Stimulated activated CD4-positive, alpha-beta T cell treated with anti-CD3 and anti-CD28 coated beads, Interleukin-1b, Interleukin-23, amount 100 ng/mL, for 1 hour (primary cell): ENCODE results near the gene ASXL2.
"Not testable (repeated sequence)": the region's sequence is repeated elsewhere in the genome, so short reads cannot be mapped to it uniquely, and the experiment has no call there.

Experiments
- DNase-seq, 2 donors: peaks; one replicate each; pipeline ENCODE4 v3.0.0-alpha.2; 2020; ENCODE audit warnings: low read depth in 2 of 2

ASXL2 gene

GRCh38 chr2:25736899-25737515 lies 141.3 kb downstream of the ASXL2 start:
- DNase-seq = no peak

GRCh38 chr2:25735835-25736234 lies 142.5 kb downstream of the ASXL2 start:
- DNase-seq = no peak

DNA sequence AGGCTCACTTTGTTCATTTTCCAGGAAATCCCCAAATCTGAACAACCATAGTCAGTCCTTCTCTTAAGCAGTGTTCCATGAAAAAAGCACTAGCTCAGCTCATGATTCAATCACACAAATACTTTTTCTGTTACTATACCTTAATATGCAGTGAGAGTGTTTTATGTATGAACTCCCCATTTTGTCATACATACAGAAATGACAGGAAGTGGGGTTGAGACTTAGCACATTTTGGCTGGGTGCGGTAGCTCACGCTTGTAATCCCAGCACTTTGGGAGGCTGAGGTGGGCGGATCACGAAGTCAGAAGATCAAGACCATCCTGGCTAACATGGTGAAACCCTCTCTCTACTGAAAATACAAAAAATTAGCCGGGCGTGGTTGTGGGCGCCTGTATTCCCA lies 149.7 kb downstream of the ASXL2 start:
- DNase-seq = no peak

DNA sequence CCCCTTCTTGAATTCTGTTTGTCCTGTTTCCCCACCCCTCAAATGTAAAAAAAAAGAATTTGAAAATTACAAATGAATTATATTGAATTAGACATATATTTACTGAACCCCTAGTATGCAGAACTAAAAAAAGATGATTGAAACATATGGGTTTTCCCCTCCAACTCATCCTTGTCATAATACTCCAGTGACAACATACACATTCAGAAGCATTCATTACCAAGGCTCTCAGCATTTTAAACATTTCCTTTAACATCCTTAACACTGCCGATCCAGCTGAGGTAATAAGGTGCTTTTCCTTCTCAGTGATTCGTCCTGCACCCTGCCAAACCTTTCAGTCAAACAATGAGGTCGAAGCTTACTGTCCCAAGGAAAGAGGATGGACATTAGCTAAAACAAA lies 151.8 kb downstream of the ASXL2 start:
- no peak for DNase-seq

DNA sequence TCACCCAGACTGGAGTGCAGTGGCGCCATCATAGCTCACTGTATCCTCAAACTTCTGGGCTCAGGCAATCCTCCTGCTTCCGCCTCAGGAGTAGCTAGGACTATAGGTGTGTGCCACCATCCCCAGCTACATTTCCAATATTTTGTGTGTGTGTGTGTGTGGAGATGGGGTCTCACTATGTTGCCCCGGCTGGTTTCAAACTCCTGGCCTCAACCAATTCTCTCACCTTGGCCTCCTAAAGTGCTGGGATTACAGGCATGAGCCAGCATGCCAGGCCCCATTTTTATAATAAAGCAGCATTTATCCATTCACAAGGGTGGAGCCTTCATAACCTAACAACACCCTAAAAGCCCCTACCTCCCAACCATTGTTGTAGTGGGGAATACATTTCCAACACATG lies 152.4 kb downstream of the ASXL2 start:
- no peak for DNase-seq

DNA sequence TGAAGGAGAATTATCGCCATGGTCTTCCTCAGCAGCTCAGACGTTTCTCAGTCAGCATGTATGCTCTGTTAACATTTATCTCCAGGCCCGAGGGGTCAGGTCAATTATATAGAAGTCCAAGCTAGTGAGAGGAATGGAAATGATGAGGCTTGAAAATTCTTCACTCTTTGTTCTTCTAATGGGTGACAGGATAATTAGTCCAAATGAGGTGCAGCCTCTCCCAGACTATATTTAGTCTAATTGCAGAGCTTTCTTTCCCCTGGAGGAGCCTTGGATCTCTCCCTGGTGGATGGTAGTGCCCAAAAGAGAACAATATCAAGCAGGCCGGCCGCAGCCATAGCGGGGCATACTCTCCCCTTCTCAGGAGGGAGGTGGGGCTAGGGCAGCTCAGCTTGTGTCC lies 153.5 kb downstream of the ASXL2 start:
- DNase-seq = no peak

DNA sequence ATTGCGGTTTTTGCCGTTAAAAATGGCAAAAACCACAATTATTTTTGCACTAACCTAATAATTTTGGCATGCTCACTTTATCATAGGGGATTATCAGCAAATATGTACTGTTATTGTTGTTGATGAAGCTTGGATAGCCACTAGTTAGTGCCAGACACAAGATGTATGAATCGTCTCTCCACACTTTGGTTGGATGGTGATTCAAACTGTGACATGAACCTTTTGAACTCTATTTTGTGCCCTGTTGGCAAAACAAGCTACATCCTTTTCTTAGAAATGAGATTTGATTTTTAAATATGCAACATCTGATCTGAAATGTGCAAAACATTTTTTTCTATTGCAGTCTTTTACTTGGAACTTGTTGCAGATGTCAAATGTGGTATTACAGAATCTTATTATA lies 156.1 kb downstream of the ASXL2 start:
- DNase-seq = no peak

GRCh38 chr2:25720575-25720974 lies 157.7 kb downstream of the ASXL2 start:
- no peak for DNase-seq

- no peak for DNase-seq
Observed at GRCh38 chr2:25714740-25715139, 163.5 kb downstream of the ASXL2 start.

- DNase-seq = no peak
Observed at GRCh38 chr2:25712455-25712854, 165.8 kb downstream of the ASXL2 start.

DNA sequence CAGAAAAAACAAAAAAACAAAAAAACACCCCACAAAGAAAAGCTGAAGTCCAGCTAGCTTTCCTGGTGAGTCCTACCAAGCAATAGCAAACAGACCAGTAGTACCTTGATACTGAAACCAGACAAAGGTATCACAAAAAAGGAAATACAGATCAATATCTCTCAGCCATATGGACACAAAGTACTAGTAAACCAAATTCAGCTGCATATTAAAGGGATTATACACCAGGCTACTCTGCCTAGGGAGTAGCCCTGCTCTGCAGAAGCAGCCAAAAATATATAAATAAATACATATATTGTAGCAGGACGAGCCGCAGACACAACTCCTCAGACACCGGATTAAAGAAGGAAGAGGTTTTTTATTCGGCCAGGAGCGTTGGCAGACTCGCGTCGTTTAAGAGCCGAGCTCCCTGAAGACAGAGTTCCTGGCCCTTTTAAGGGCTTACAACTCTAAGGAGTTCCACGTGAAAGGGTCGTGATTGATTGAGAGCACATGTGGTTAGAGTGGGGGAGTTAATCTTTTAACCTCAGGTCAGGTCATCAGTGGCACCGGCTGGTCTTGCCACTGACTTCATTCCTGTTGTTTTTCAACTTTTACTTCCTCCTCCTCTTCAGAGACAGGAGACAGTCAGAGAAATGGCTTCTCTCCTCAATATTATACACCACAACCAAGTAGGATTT lies 166.5 kb downstream of the ASXL2 start:
- no peak for DNase-seq

DNA sequence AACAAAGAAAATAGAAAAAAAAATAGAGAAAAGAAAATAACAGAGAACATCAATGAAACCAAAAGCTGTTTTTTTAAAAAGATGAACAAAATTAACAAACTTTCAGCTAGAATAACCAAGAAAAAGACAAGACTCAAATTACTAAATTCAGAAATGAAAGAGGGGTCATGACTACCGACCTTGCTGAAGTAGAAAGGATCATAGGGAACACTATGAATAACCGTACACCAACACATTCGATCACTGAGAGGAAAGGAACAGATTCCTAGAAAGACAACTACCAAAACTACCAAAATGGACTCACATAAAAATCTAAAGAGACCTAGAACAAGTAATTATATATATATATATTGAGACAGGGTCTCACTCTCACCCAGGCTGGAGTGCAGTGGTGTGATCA lies 167.5 kb downstream of the ASXL2 start:
- DNase-seq = no peak

DNA sequence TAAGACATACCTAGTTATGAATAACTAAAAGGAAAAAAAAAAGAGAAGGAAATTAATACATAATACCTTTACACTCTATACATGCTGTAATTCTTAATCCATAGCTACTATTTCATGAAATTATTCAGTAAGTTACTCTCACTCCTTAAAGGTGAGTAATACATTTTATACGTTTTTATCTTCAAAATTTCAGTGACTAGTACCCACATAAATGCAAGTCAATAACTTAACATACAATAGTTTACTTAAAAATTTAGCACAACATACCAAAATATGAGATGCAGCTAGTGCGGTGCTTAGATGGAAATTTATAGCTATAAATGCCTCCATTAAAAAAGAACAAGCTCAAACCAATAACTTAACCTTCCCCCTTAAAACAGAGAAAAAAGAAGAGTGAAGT lies 168.9 kb downstream of the ASXL2 start:
- DNase-seq = no peak

DNA sequence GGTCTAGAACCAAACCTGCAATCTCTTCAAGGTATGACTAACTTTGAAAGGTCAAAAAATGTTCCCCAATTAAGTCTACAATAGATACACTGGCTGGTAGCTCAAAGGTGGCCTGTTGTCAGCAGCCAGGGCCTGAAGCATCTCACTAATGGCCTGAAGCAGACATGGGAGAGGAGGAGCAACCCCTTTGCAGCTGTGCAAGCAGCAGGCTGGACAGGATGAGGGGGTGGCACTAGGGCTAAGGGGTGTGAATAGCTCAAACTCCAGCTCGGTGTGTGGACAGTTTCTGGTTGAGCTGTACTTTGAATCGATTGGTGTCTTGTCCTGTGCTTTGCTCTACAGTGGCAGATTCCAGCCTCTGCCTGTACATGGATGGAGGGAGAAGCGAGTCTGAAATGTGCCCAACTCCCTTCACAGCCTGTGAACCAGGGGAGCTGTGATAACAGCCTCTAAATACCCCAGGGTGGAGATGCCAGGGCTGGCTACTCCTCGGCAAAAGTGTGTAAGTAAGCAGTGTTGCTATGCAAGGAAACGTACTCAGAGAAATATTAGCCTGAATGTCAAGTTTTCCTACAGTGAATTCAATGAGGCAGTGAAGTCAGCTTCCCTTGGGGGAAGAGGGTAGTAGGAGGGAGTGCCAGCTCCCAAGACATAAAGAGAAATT lies 170.2 kb downstream of the ASXL2 start:
- no peak for DNase-seq

- not testable (repeated sequence) for DNase-seq
Observed at GRCh38 chr2:25705575-25705974, 172.7 kb downstream of the ASXL2 start.

DNA sequence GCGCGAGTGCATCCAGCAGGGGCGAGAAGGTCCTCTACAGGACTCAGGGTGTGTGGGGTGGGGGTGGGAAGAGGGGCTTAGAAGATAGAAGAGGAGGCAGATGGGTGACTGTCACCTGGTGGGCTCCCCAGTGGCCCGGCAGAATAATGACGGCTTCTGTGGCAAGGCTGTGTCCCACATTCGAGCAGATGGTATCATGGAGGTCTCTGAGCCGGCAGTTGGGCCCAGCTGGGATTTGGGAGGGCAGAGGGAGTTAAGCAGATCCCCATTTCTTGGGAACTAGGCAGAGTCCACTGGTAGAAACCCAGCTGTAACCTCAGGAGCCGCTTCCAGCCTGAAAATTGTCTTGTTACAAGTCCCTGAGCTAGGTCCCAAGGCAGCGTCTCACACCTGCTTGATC lies 176.5 kb downstream of the ASXL2 start:
- DNase-seq = no peak

GRCh38 chr2:25700221-25700660 lies 178.0 kb downstream of the ASXL2 start:
- DNase-seq = peak in 1 of 2 donors; percentile 2

- DNase-seq = no peak
Observed at GRCh38 chr2:25699216-25699615, 179.1 kb downstream of the ASXL2 start.

DNA sequence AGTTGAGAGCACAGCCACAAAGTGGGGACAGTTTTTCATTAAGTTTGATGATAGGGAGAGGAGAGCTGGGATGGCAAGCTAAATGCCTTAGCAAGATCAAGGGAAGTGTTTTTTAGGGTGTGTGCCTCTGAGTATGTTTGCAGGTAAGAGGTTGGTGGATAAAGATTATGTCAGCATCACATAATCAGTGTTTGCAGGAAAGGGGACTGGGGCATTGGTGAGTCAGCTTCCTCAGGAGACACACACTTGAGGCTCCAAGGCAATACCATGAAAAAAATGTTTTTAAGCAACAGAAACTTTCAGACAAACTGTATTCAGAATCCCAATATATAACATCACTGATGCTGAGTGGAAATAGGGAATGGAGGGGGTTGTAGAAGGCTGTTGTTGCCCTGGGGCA lies 179.5 kb downstream of the ASXL2 start:
- no peak for DNase-seq

DNA sequence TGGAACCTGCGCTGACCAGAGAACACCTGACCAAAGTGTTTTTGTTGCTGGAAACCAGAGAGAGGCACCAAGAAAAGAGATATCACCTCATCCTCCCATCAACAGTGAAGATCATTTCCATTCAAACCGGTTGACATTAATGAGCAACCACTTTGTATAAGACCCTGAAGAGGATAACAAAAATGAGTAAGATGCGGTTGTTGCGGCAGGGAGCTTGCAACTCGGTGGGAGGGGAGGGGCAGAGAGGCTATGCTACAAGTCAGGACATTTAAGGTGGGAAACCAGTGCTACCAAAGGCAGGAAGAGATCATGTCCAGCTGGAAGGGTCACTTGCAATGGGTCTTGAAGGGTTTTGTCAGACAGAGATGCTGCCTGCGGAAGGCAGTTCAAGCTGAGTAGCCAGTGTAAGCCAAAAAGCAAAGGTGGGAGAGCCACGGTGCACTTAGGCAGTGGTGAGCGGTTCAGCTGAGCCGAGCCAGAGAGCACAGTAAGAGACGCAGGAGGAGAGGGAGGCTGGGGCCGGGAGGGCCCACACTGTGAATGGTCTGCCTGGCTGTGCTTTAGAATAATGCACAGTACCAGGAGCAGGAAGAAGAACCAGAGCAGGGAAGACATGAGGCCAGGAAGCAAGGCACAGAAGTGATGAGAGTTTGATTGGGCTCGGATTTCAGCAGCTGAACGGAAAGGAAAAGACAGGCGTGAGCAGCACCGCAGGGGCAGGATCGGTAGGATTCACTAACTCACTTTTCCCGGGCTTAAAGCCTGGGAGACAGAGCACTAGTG lies 180.5 kb downstream of the ASXL2 start:
- DNase-seq = no peak

DNA sequence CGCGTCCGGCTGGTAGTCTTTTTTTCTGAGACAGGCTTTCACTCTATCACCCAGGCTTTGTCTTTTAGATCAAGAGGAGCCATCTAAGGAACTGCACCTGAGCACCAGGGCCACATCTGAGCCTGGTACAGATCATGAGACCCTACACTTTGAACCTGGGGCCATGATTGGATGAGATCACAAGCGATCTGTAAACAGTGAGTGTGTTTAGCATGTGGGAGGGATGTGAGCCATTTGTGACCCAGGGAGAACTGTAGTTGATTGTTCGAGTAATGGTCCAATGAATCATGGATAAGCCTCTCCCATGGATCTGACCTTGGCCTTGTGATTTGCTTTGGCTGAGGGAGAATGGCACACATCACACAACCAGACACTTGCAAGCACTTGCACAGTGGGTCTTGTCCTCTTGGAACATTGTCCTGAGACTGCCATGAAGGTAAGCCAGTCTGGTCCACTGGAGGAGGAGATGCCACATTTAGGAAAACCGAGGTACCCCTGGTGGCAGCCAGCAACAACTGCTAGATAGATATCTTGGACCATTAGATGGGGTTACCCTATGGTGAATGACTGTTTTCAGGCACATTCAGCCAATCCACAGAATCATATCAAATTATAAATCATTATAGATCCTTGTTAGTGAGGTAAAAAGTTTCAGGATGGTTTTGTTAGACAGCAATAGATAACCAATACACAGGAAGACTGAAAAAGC lies 185.4 kb downstream of the ASXL2 start:
- DNase-seq = no peak

- no peak for DNase-seq
Observed at GRCh38 chr2:25692143-25692542, 186.1 kb downstream of the ASXL2 start.
